Ishikawa (cell line): Measurements from ENCODE around the gene YAP1.
A peak's percentile ranks its signal among the peaks of the same experiment; 100 is the strongest.

Experiments used
- CEBPB ChIP-seq: IDR thresholded peaks from 2 replicates; pipeline ENCODE4 v1.6.1; 2012
- CREB1 ChIP-seq: IDR thresholded peaks from 2 replicates; pipeline ENCODE4 v1.6.1; 2012; ENCODE audit warnings: low read depth
- EP300 ChIP-seq: IDR thresholded peaks from 2 replicates; pipeline ENCODE4 v1.6.1; 2012; ENCODE audit warnings: borderline replicate concordance
- FOXM1 ChIP-seq: IDR thresholded peaks from 2 replicates; pipeline ENCODE4 v1.6.1; 2012; ENCODE audit warnings: low read depth, borderline replicate concordance
- NFIC ChIP-seq: IDR thresholded peaks from 2 replicates; pipeline ENCODE4 v1.6.1; 2012
- RAD21 ChIP-seq: IDR thresholded peaks from 2 replicates; pipeline ENCODE4 v1.6.1; 2012; ENCODE audit warnings: low read depth
- REST ChIP-seq: IDR thresholded peaks from 2 replicates; pipeline ENCODE4 v1.6.1; 2012; ENCODE audit warnings: low read depth, mild to moderate bottlenecking
- TAF1 ChIP-seq: IDR thresholded peaks from 2 replicates; pipeline ENCODE4 v1.6.1; 2012; ENCODE audit warnings: low read depth, mild to moderate bottlenecking
- TCF12 ChIP-seq: IDR thresholded peaks from 2 replicates; pipeline ENCODE4 v1.6.1; 2012; ENCODE audit warnings: low read depth
- TEAD4 ChIP-seq: IDR thresholded peaks from 2 replicates; pipeline ENCODE4 v1.6.1; 2012
- YY1 ChIP-seq: IDR thresholded peaks from 2 replicates; pipeline ENCODE4 v1.6.1; 2012; ENCODE audit warnings: low read depth
- ZBTB7A ChIP-seq: IDR thresholded peaks from 2 replicates; pipeline ENCODE4 v1.6.1; 2012; ENCODE audit warnings: low read depth
- TF ChIP-seq, protein P1 (sequence below): IDR thresholded peaks from 2 replicates; pipeline ENCODE4 v1.6.1; 2012

YAP1 gene

GRCh38 chr11:102158164-102158735 lies 48.0 kb downstream of the YAP1 start:
- TF ChIP-seq CREB1 (no peak), TCF12 (no peak)

- TF ChIP-seq CEBPB = no peak
- no peak for TF ChIP-seq FOXM1
- TF ChIP-seq RAD21 = no peak
- no peak for TF ChIP-seq REST
- no peak for TF ChIP-seq TCF12
- no peak for TF ChIP-seq NFIC
- TF ChIP-seq ZBTB7A = no peak
- TF ChIP-seq EP300 = no peak
- no peak for TF ChIP-seq TEAD4
- no peak for TF ChIP-seq YY1
Observed at GRCh38 chr11:102163368-102163767, 53.1 kb downstream of the YAP1 start.

GRCh38 chr11:102166175-102167064 lies 56.2 kb downstream of the YAP1 start:
- TF ChIP-seq CEBPB = no peak
- TF ChIP-seq NFIC = peak; percentile 17; the same call in 1 of the 2 replicates
- no peak for TF ChIP-seq TEAD4

- no peak for TF ChIP-seq YY1
- TF ChIP-seq, protein P1, sequence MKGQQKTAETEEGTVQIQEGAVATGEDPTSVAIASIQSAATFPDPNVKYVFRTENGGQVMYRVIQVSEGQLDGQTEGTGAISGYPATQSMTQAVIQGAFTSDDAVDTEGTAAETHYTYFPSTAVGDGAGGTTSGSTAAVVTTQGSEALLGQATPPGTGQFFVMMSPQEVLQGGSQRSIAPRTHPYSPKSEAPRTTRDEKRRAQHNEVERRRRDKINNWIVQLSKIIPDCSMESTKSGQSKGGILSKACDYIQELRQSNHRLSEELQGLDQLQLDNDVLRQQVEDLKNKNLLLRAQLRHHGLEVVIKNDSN = no peak
- TF ChIP-seq EP300 = no peak
- no peak for TF ChIP-seq REST
- peak; percentile 67 for TF ChIP-seq TEAD4
Observed at GRCh38 chr11:102168481-102168880, 58.2 kb downstream of the YAP1 start.

DNA sequence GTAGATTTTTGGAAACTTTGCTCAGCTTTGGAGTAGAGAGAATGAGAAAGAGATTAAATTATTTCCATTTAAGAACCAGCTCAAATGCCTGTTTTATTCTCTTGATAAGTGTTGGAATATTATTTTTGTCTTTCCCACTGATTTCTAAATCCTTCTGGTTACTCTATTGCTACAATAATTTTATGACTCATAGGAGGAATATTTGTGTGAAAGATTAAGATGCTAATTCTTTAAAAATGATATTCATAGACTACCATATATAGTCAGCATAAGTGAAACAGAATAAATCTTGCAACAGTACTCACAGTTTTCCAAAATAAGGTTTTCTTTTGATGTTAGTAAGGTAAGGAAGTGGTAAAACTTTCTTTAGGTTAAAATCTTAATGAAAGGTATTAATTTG lies 60.9 kb downstream of the YAP1 start:
- TF ChIP-seq RAD21 = no peak
- no peak for TF ChIP-seq YY1

DNA sequence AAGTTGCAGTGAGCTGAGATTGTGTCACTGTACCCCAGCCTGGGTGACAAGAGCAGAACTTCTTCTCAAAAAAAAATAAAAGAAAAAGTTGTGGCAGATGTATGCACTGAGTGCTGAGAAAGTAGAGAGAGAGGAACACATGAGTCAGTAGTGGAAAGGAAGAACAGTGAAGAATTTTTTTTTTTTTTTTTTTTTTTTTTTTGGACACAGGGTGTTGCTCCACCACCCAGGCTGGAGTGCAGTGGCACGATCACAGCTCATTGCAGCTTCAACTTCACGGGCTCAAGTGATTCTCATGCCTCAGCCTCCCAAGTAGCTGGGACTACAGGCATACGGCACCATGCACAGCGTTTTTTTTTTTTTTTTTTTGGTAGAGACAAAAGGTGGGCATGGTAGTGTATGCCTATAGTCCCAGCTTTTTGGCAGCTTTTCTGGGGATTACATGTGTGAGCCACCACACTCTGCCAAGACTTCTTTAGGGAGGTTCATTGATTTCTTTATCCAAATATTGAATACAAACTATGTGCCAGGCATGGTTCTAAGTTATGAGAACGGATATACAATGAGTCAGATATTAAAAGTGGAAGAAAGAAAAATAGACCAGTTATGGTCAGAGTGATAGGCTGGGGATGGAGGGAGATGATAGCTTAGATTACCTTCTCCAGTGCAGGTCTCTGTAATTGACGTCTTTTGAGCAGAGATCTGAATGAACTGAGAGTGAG lies 62.0 kb downstream of the YAP1 start:
- TF ChIP-seq TEAD4 (no peak), FOXM1 (no peak), TAF1 (no peak), RAD21 (no peak), NFIC (no peak), REST (no peak), TCF12 (no peak), ZBTB7A (no peak), CREB1 (no peak)
- TF ChIP-seq, protein P1 = no peak
